Urothelium cell line (cell line): ENCODE data around the gene PGM2L1.
"Not testable (repeated sequence)": the region's sequence is repeated elsewhere in the genome, so short reads cannot be mapped to it uniquely, and the experiment has no call there.

ENCODE experiments used
- DNase-seq: peaks from one replicate; pipeline ENCODE4 v3.0.0; 2011; ENCODE audit warnings: low spot score, mixed read lengths
- FAIRE-seq: peaks from 2 replicates; lab custom pipeline; 2011; peaks lifted over from hg19 to GRCh38; lab: Jason Lieb, UNC

PGM2L1 gene

GRCh38 chr11:74398244-74399159, at the start of gene PGM2L1:
TSS of gene PGM2L1 (minus strand) at chr11:74398433. CDS start at chr11:74398161, 272 bp downstream.
- no peak for FAIRE-seq
- DNase-seq = peak; percentile 94

GRCh38 chr11:74447720-74448119, 49.5 kb upstream of the PGM2L1 start:
- FAIRE-seq (no peak), DNase-seq (no peak)

GRCh38 chr11:74446532-74446938, 48.3 kb upstream of the PGM2L1 start:
- no peak for FAIRE-seq
- DNase-seq = no peak

DNA sequence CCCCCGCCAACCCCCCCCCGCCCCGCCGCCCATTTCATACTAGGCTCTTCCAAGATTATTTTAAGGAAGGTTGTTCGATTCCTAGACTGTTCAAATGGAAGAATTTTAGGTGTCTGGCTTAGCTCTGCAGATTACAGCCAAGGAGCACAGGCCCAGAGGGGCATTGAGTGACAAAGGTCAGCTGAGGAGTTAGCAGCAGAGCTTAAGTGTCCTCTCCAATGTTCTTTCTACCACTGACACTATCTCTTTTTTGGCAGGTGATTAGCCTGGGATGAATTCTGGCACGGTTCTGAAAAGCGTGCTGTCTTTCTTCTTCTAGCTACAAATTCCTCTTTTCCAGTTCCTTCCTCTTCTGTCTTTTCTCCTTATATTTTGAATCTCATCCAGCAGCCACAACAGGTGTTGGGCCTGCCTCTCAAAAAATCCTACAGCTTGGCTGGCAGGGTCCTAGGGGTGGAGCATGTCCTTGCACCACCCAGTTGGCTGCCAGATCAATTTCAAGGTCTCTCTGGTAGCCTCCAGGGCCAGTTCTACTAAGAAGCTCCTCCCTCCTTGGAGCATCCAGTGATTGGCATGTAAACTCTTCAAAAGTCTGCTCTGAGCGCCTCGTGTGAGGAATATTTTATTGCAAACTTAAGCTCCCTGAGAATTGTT, 46.1 kb upstream of the PGM2L1 start:
- FAIRE-seq = no peak
- no peak for DNase-seq

- FAIRE-seq = no peak
- DNase-seq = peak; percentile 32
Measured at GRCh38 chr11:74443071-74443864, 45.0 kb upstream of the PGM2L1 start.

DNA sequence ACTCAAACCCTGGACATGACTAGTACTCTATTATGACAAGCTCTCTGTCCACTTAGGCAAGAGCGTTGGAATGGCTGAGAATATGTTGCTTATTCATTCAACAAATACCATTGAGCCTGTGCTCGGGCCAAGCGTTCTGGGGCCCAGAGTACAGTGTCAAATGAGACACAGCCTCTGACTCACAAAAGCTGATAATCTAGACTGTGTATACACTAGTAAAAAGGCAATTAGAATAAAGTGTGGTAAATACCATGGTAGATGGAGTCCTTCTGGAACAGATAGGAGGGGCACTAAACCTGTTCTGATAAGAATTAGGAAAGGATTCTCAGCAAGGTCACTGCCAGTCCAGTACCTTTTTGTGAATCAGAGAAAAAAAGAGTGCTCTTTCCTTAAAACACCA, 44.4 kb upstream of the PGM2L1 start:
- no peak for FAIRE-seq
- DNase-seq = no peak

GRCh38 chr11:74438681-74439080, 40.4 kb upstream of the PGM2L1 start:
- no peak for FAIRE-seq

DNA sequence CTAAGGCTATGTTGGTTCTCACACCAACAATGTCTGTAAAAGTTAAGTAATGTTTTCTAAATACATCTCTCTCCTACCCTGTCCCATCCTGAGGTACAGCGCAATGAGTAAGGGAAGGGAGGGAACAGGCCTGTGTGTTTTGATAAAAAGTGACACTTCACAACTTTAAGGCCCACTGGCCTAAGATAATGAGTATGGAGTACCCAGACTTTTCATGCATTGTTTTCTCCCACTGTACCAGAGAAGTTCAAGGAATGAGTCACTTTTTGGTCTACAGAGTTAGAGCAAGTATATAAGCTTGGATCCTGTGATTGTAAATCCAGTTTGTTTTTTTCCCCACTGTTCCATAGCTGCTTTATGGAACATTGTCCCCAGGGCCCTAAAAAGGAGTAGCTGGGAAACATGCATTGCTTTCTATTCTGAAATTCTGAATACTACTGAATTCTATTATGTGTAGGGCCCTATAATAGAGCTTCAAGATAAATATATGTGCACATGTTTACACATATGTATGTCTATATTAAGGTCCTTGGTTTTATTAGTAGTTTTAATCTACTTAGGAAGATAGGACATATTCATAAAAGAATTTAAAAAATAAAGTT, 39.3 kb upstream of the PGM2L1 start:
- DNase-seq (no peak), FAIRE-seq (no peak)

More at GRCh38 chr11:74438681-74439080, 40.4 kb upstream of the PGM2L1 start:
- no peak for DNase-seq

GRCh38 chr11:74434528-74434927, 36.3 kb upstream of the PGM2L1 start:
- DNase-seq (no peak), FAIRE-seq (no peak)

DNA sequence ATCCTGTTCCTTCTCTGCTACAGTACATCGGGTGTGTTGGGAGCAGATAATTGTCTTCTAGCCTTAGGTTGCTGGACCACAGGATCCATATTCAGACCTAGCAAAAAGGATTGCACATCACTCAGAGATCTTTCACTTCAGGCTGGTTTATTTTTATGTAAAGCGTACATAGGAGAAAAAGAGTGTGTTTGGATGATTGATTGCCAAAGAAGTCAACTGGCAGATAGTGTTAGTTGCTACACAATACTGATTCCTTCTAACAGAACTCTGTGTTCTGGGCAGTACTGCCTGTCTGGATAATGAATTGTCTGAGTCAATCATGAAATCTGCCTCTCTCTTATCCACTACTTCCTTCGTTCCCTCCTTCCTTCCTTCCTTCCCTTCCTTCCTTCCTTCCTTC, 31.0 kb upstream of the PGM2L1 start:
- no peak for DNase-seq
- no peak for FAIRE-seq

DNA sequence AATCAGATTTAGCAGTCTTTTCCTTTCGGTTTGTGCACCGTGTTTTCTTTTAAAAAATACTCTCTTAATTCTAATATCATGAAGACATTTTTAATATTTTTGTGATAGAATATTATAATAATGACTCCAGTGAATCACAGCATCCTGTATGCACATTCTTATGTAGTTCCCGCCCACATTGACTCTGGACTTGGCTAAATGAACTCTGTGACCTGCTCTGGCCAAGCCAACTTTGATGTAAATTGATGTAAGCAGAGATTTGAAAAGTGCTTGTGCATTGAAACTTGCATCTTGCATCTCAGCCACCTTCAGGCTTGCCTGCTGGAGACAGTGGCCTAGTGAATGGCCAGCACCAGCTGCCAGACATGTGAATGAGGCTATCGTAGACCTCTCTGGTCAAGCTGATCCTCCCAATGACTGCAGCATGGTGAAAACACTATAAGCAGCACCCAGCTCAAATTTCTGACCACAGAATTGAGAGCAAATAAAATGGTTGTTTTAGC, 29.2 kb upstream of the PGM2L1 start:
- FAIRE-seq (no peak), DNase-seq (no peak)

DNA sequence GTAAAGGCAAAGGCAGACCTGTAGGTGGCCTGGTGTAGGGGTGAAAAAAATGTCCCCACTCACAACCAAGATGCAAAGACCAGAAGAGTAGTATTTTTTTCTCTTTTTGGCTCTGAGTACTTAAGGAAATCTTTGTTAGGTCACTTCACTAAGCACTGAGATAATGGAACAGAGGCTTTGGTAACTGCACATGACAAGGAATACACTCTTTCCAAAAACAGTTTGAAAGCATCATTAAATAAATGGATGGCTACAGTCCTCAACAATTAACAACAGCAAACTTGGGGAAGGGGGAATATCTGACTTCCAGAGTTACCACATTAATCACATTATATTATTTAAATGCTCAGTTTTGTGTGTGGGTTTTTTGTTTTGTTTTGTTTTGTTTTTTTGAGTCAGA, 26.9 kb upstream of the PGM2L1 start:
- DNase-seq (no peak), FAIRE-seq (no peak)

GRCh38 chr11:74418509-74418895, 20.3 kb upstream of the PGM2L1 start:
- FAIRE-seq (no peak), DNase-seq (peak; percentile 72)

- peak; percentile 20 for DNase-seq
- peak; percentile 82 for FAIRE-seq
Measured at GRCh38 chr11:74417860-74418508, 19.8 kb upstream of the PGM2L1 start.

- DNase-seq (peak; percentile 17), FAIRE-seq (no peak)
Measured at GRCh38 chr11:74417379-74417804, 19.2 kb upstream of the PGM2L1 start.

DNA sequence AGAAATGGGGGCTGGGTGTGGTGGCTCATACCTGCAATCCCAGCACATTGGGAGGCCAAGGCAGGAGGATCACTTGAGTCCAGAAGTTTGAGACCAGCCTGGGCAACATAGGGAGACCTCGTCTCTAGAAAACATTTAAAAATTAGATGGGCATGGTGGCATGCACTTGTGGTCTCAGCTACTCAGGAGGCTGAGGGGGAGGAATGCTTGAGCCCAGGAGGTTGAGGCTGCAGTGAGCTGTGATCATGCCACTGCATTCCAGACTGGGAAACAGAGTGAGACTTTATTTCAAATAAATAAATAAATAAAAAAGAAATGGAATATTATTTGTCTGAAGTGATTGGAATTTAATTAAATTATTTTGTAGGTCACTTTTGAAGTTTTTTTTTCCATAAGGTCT, 18.7 kb upstream of the PGM2L1 start:
- not testable (repeated sequence) for FAIRE-seq, DNase-seq

DNA sequence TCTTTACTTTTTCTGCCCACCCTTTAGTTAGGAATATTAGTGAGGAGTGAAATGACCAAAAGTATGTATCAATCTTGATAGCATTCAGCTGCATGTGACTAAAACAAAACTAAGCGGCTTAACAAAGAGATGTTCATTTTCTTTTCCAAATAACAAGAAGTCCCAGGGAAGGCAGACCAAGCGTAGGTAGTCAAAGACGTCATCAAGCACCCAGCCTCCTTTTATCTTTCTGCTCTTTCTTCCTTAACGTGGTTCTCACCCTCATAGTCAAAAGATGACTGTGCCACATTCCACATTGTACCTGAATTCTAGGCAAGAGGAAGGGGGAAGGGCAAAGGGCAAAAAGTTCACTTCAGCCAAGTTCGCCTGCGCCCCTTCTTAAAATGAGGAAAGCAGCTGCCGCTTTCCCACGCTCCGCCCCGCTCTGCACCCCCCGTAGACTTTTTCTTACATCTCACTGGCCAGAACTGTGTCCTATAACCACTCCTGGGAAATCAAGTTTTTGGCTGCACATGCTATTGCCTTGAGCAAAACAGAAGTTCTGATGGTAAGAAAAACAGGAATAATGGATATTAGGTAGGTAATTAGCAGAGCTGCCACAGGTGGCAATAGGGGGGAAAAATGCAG, 14.6 kb upstream of the PGM2L1 start:
- DNase-seq (peak; percentile 29), FAIRE-seq (no peak)

- no peak for FAIRE-seq
- DNase-seq = no peak
Measured at GRCh38 chr11:74412321-74412720, 14.1 kb upstream of the PGM2L1 start.

GRCh38 chr11:74409633-74410032, 11.4 kb upstream of the PGM2L1 start:
- FAIRE-seq (no peak), DNase-seq (no peak)
